Measurements from ENCODE around the gene POLD4.

DNA sequence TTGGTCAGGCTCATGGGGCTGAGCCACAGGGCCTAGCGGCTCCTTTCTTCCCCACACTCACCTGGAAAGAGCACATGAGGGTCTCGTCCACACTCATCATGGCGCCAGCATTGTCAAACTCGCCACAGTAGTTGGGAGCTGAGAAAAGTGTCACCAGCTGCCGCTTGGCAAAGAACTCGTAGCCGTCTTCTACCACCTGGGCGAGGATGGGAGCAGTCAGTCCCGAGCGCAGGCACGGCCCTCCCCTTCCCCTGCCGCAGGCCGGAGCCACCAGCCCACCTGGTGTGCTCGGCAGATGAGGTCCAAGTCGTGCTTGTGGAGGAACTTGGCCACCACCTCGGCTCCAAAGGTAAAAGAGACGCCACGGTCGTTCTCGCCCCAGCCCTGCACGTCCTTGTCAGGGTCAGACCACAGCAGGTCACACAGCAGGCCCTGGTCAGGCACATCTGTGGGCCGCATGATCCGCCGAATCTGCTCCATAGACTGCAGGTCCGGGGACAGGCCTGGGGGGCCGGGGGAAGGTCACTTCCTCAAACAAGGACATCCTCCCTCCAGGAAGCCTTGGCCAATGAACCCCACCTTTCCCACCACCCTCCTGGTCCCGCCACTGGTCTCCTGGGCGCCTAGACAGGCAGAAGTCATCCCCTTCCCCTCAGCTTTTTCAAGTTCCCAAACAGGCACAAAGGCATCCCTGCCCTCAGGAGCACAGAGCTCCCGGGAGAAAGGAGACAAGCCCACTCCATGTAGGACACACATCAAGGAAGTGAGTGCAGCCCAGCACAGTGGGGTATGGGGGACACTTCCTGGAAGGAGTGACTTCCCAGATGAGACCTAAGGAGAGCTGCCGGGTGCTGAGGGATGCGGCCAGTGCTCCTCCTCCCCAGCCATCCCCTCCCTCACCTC lies 45.6 kb upstream of the POLD4 start:
- TF ChIP-seq GABPA (IDR thresholded peaks at IDR 0.05 in 1 of 2, conservative IDR thresholded peaks at IDR 0.05 in 1 of 2): no peak
- TF ChIP-seq REST (IDR thresholded peaks at IDR 0.05): no peak
- TF ChIP-seq, protein P1, sequence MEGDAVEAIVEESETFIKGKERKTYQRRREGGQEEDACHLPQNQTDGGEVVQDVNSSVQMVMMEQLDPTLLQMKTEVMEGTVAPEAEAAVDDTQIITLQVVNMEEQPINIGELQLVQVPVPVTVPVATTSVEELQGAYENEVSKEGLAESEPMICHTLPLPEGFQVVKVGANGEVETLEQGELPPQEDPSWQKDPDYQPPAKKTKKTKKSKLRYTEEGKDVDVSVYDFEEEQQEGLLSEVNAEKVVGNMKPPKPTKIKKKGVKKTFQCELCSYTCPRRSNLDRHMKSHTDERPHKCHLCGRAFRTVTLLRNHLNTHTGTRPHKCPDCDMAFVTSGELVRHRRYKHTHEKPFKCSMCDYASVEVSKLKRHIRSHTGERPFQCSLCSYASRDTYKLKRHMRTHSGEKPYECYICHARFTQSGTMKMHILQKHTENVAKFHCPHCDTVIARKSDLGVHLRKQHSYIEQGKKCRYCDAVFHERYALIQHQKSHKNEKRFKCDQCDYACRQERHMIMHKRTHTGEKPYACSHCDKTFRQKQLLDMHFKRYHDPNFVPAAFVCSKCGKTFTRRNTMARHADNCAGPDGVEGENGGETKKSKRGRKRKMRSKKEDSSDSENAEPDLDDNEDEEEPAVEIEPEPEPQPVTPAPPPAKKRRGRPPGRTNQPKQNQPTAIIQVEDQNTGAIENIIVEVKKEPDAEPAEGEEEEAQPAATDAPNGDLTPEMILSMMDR (IDR thresholded peaks at IDR 0.05; ENCODE audit: low read depth, low read length, missing input control): no peak
- TF ChIP-seq NR2F2 (IDR thresholded peaks at IDR 0.05): no peak
- TF ChIP-seq JUND (IDR thresholded peaks at IDR 0.05): no peak
- TF ChIP-seq TAF1 (conservative IDR thresholded peaks at IDR 0.05): no peak
- TF ChIP-seq ATF3 (IDR thresholded peaks at IDR 0.05): no peak
- TF ChIP-seq, protein P2, sequence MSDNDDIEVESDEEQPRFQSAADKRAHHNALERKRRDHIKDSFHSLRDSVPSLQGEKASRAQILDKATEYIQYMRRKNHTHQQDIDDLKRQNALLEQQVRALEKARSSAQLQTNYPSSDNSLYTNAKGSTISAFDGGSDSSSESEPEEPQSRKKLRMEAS (IDR thresholded peaks at IDR 0.05): no peak
- no peak for TF ChIP-seq RAD21 (IDR thresholded peaks at IDR 0.05)
- no peak for TF ChIP-seq FOXA1 (IDR thresholded peaks at IDR 0.05)
